Brain microvascular endothelial cell (primary cell): ENCODE data around the gene ERC2.

Experiments
- DNase-seq: peaks from one replicate; pipeline ENCODE4 v3.0.0-alpha.2; 2020
- H3K27ac ChIP-seq: fragments of 250-450 bp; sonication (Bioruptor Pico); 2 replicates; pipeline ENCODE4 v1.5.1; 2020; ENCODE audit warnings: mild to moderate bottlenecking, moderate library complexity
- H3K27me3 ChIP-seq: fragments of 250-450 bp; sonication (Bioruptor Pico); replicated peaks from 2 replicates; pipeline ENCODE4 v1.5.1; 2020; ENCODE audit warnings: mild to moderate bottlenecking
- H3K36me3 ChIP-seq: fragments of 250-450 bp; sonication (Bioruptor Pico); replicated peaks from 2 replicates; pipeline ENCODE4 v1.5.1; 2020; ENCODE audit warnings: mild to moderate bottlenecking
- H3K4me3 ChIP-seq: 2 replicates; pipeline ENCODE4 v1.5.1; 2011; ENCODE audit warnings: low read depth, mild to moderate bottlenecking, control low read depth, low read length, moderate library complexity
- CTCF ChIP-seq: IDR thresholded peaks from 2 replicates; pipeline ENCODE4 v1.5.1; 2011; ENCODE audit warnings: low read depth, mild to moderate bottlenecking, moderate library complexity, low read length, control low read depth, inconsistent platforms; ENCODE audit errors: missing control alignments
- in situ Hi-C: cut with HindIII; loops from 2 replicates; pipeline ENCODE4 v1.10.0; 2017; ENCODE audit warnings: low sequenced_read_pairs, low pct_ligation_motif_present

The ERC2 gene

DNA sequence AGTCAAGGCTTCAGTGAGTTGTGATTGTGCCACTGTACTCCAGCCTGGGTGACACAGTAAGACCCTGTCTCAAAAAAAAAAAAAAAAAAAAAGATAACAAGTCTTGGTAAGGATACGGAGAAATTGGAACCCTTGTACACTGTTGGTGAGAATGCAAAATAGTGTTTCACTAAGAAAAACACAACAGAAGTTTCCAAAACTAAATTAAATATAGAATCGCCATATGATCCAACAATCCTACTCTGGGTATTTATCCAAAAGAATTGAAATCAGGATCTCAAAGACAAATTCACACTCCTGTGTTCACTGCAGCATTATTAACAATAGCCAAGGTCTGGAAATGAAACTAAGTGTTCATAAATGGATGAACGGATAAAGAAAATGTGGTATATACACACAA, 149.4 kb downstream of the ERC2 start:
- no peak for DNase-seq
- Histone ChIP-seq H3K27ac (no peak overlapping the region), H3K36me3 (no peaks in the 10 kb centered on the region), H3K4me3 (no peak overlapping the region), H3K27me3 (no peaks in the 10 kb centered on the region)
- in situ Hi-C loops: no loop called here
- no peak for TF ChIP-seq CTCF

GRCh38 chr3:56316944-56317343, 151.3 kb downstream of the ERC2 start:
- TF ChIP-seq CTCF: no peak
- in situ Hi-C loops: no loop called here
- DNase-seq: no peak

DNA sequence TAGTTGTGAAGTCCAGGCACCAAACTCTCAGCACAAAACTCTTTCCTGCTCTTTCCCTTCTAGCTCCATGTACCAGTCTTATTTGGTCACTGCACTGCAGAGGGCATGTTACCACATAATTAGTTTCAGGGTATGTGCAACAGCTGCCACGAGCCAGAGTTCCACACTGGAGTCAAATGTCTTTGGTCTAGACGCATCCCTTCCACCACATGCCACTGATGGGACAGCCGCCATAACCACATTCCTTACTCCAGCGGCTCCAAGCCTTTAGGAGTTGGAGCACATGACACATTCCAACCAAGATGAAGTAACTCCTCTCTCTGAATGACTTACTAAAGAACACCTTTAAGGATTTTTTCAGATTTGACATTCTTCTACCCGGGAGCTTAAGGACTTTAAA, 153.4 kb downstream of the ERC2 start:
- Histone ChIP-seq H3K36me3 (no peaks in the 10 kb centered on the region), H3K4me3 (no peak overlapping the region), H3K27me3 (no peaks in the 10 kb centered on the region), H3K27ac (no peak overlapping the region)
- DNase-seq: peak; percentile 52
- no peak for TF ChIP-seq CTCF
- in situ Hi-C loops: no loop called here

More at GRCh38 chr3:56316944-56317343, 151.3 kb downstream of the ERC2 start:
- H3K4me3 ChIP-seq: no peak overlapping the region
- no peak overlapping the region for H3K27ac ChIP-seq
- H3K27me3 ChIP-seq: no peaks in the 10 kb centered on the region
- no peaks in the 10 kb centered on the region for H3K36me3 ChIP-seq

DNA sequence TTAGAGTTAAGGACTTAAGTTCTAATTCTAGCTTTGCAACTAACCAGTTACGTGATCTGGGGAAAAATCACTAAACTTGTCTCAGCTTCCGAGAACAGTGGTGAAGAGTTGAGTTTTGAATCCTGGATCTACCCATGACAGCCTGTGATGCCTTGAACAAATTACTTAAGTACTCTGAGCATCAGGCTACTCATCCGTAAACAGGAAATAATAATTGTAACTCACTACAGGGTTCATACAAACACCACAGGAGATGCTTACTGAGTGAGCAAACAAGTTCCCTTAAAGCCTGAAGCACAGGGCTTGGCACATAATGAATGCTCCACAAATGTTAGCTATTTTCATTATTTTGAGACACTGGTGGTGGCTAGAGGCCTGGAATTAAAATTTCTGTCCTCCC, 158.8 kb downstream of the ERC2 start:
- H3K36me3 ChIP-seq: no peaks in the 10 kb centered on the region
- no peak for DNase-seq
- in situ Hi-C loops: no loop called here
- no peaks in the 10 kb centered on the region for H3K27me3 ChIP-seq
- no peak overlapping the region for H3K27ac ChIP-seq
- TF ChIP-seq CTCF: no peak
- H3K4me3 ChIP-seq: no peak overlapping the region

DNA sequence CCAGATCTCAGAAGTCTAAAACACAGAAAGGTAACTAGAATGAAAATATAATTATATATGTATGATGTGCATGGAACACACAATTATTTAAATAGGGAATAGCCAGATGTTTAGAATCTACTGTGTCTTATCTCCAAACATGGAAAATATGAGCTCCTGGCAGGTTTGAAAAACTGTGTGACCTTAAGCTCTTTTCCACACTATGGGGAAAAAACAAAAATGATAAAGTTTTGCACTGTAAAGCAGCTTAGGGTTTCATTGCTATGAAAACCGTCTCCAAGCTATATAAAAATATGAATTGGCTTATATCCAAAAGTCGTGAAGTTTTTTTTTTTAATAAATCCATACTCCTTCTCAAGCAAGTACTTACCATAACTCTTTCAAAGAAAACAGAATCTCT, 159.8 kb downstream of the ERC2 start:
- H3K36me3 ChIP-seq: no peaks in the 10 kb centered on the region
- in situ Hi-C loops: no loop called here
- no peak overlapping the region for H3K4me3 ChIP-seq
- DNase-seq: no peak
- no peak for TF ChIP-seq CTCF
- no peak overlapping the region for H3K27ac ChIP-seq
- no peaks in the 10 kb centered on the region for H3K27me3 ChIP-seq

GRCh38 chr3:56304069-56304468, 164.2 kb downstream of the ERC2 start:
- Histone ChIP-seq H3K4me3 (no peak overlapping the region), H3K36me3 (no peaks in the 10 kb centered on the region), H3K27ac (no peak overlapping the region), H3K27me3 (no peaks in the 10 kb centered on the region)
- no peak for TF ChIP-seq CTCF
- in situ Hi-C loops: no loop called here
- no peak for DNase-seq
